GM04504 (cell line): ENCODE data around the gene NCR3LG1.

Experiments
- DNase-seq: peaks from one replicate; pipeline ENCODE4 v3.0.0-alpha.2; 2012; ENCODE audit warnings: low read depth

The NCR3LG1 gene

DNA sequence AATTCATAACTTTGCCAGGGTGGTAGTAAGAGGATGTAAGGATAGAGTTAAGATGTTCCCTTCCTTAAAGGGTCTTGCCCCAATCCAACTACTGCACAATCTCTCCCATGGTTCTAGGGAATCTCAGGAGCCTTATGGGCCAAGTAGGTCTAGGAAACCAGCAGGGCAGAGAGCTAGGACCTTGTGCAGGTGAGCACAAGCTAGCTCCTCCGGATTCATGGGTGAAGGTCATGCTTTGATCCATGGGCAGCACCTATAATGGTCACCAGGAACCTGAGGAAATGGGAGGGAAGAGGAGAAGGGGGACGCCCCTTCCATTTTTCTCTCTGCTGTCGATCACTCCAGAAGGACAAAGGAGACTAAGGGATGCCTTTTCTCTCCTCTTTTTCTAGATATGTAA, 20.0 kb downstream of the NCR3LG1 start:
- DNase-seq, result no peak

DNA sequence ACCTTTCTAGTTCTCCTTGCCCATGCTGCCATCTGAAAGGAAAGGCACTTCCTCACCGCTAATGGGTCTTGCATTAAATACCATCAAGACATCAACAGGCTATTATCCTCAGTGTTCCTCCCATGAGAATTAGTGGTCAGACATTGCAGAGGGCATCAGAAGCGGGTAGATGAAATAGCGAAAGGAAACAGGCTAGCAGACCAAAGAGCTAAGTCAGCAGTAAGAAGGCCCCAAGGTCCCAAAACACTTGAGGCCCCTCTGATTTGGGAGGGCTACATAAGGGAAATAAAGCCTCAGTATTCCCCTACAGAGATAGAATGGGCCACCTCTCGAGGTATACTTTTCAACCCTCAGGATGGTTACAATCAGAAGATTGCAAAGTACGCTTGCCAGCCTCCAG, 23.9 kb downstream of the NCR3LG1 start:
- no peak for DNase-seq

DNA sequence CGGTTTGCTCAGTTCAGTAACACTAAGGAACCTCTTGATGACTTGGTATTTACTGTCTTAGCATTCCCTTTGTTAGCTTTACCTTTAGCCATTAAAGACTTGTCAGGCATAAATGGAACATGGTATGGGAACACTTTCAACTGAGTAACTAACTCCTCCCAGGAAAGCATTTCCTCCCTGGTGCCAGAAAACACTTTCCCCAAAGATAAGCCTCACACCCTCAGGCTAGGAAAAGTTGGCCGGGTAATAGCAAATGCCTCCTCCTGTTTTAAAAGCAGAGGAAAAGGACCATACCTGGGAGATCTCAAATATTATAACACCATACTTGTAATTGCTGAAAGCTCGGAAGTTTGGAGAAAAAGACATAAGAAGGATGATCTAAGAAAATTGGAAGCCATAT, 24.9 kb downstream of the NCR3LG1 start:
- no peak for DNase-seq

DNA sequence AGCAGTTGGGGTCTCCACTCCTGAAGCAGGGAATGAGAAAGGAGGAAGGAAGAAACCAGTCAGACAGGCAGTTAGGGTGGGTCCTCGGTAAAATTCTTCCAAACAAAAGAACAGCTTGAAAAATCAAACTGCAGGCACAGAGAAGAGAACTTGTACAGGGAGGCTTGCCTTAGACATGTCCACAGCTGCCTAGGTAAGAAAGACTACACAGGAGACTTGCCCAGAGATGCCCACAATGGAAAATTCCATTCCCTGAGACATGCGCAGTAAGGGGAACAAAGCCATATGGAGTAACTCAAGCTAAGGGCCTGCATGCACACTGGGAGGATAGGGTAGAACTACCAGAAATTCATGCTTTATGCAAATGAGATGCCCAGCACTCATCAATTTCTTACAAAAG, 27.1 kb downstream of the NCR3LG1 start:
- no peak for DNase-seq

DNA sequence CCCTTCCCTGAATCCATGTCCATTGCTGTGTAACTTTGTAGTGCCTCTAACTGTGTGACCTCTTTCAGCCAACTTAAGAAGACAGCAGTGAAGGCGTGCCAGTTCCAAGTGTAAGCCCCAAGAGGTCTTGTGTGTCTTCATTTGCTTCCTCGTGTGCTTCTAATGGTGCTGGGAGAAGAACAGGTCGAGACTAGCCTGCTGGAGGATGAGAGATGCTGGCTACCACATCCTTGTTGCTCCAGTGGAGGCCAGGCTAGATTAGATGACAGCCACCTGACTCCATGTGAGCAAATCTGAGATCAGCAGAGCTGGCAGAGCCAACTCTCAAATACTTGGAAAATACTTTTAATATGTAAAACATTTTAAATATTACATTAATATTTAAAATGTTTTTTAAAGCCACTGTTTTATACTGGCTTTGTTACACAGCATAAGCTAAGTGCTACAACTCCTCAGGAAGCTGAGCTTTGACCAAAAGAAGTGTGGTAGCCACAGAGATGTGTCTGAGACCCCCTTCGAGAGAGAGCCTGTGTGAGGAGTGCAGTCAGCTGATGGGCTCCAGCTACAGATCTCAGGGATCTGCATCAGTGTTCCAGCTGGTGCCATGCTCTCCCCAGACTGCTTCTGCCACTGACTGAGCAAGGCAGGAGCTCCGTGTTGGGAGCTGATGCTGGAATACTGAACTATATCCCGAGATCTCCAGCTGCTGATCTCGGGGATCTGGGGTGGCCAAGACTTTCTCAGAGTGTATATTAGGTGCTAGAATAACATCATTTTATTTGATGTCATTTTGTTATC, 28.0 kb downstream of the NCR3LG1 start:
- DNase-seq, result no peak

DNA sequence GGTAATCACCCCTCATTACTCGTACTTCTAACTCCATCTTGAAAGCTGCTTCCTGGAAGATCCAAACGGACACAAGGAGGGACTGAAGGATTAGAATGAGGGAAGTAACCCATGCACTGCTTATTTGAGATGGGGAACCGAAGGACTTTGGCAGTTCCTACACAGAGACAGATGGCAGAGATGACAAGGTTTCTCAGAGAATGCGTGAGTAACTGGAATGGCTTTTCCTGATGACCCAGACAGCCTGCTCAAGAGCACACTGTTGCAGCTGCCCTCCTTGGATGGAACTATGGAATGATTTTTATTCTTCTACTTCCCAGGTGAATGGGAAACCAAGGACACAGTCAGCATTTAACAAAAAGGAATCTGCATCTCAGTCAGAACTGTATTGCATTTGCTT, 29.6 kb downstream of the NCR3LG1 start:
- no peak for DNase-seq

DNA sequence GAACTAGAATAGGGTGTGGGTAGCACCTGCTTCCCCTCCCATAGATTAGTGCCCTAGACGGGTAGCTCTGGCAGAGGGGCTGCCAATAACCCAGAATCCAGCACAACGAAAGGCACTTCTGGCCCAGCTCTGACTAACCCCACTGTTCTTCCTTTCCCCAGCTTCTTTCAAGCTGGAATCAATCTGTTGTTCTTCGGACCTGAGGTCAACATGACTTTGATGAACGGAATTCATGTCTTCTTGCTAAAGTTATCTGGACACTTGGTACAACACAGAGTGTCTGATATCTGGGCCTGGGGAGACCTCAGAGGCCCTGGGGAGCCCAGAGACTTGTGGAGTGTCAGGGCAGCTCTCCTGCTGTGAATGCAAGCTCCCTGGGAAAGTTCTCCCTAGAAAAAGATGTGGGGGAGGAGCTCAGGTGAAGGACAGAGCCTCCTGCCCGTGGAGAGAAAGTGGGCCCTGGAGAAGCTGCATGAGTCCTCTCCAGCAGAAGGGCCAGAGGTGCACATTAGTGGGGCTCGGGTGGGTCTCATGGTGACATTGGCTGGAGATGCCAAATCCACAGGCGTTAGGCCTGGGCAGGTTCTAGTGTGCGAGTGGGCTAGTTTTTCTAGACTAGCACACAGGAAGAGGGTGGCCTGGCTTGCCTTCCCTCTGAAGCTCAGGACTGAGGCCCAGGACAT, 30.6 kb downstream of the NCR3LG1 start:
- DNase-seq, result no peak

DNA sequence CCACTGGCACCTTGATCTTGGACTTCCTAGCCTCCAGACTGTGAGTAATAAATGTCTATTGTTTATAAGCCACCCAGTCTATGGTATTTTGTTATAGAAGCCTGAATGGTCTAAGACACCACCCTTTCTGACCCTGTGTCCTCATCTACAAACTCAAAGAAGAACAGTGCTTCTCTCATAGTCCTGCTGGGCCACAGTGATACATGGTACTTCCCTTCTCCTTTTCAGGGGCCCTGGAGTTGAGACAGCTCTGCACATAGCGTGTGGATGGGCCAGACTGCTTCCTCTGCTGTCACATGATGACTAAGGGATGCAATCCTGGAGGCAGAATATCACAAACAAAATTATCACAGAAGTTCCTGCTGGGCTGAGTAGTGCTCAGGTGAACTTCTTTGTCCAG, 31.9 kb downstream of the NCR3LG1 start:
- no peak for DNase-seq

DNA sequence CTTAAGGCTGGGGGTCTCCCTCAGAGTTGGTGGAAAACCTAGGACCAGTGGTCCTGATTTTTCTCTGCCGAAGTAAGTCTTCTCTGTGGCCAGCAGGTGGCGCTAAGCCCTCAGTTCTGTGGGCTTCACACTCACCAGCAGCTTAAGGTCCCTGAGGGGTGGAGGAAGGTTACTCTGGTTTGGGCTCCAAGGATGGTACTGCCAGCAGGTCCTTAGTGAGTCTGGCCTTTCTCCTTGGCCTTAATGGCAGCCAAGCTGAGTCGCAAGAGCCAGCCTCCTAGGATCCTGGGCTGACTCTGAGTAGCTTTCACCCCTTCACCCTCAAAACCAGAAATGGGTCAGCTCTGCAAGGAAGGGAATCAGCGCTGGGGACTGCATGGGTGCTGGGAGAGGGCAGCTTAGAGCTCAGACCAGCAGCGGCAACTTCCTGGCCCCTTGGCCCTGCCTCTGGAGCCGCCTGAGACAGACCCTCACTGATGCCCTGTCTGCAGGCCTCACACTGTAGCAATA, 32.5 kb downstream of the NCR3LG1 start:
- DNase-seq, result peak; percentile 42

DNA sequence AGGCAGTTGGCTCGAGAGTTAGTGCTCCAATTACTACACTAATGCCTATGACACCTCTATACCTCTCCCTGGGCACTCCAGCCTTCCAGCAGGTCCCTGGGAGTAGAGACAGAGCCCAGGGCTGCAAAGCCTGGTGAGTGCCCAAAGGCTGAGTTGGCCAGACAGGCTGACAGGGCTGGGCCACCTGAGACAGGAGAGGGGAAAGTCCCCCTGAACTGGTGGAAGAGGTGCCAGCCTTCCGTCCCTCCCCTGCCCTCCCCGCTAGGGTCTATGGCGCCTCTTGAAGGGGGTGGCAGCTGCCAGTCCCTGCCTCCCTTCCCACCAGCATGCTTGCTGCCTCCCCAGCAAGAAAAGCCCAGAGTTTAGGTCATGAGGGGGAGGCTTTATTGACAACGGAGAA, 33.9 kb downstream of the NCR3LG1 start:
- DNase-seq, result no peak

DNA sequence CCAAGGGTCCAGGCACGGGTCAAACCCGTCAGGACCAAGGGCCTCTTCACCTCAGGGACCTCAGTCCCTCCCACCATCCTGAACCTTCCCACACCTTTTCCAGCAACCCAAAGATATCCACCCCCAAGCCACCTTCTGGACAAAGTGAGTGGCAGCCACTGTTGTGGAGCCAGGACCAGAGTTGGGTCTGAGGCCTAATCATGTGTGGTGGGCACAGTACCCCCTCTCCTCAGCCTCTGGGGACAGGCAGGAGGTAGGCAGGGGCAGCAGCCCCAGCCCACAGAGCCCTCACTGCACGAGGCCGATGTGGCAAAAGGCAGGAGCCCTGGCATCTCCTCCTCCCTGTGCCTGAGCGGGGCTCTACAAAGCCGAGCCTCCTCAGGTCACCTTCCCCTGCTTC, 34.3 kb downstream of the NCR3LG1 start:
- DNase-seq, result no peak

DNA sequence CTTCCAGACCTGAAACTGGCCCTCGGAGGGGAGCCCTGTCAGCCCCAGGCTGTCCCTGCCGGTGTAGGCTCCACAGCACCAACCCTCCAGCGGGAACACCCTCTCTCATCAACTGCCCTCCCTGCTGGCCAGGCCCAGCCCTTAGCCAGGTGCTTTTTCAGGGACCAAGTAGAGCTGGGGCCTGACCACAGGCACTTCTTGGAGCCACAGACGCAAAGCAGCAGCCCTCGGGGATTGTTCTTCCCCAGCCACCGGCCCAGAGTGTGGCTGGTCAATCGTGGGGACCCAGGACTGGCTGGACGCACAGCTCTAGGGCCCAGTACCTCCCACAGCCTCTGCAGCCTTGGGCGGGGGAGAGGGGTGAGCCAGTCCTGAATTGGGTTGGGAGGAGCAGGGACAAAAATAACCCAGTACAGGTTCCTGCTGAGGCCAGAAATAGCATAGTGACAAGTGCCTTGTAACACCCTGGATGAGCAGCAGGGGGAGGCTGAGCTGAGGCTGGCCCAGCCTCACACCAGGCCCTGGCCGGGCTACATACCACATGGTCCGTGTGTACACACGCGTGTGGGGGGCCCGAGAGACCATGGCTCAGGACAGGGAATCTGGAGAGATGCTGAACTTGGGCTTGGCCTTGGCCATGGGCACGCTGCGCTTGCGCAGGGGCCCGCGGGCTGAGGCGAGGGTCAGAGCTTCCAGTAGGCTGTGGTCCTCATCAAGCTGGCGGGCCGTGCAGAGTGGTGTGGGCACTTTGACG, 34.9 kb downstream of the NCR3LG1 start:
- DNase-seq, result no peak

DNA sequence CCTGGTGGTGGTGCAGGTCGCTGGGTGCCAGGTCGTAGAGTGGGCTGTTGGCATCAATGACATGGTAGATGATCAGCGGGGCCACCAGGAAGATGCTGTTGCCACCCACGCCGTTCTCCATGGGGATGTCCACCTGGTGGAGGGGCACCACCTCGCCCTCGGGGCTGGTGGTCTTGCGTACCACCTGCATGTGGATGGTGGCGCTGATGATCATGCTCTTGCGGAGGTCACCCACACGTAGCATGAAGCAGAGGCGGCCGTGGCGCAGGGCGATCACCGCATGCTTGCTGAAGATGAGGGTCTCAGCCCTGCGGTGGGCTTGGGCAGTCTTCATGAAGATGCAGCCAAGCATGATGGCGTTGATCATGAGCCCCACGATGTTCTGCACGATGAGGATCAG, 35.7 kb downstream of the NCR3LG1 start:
- no peak for DNase-seq

DNA sequence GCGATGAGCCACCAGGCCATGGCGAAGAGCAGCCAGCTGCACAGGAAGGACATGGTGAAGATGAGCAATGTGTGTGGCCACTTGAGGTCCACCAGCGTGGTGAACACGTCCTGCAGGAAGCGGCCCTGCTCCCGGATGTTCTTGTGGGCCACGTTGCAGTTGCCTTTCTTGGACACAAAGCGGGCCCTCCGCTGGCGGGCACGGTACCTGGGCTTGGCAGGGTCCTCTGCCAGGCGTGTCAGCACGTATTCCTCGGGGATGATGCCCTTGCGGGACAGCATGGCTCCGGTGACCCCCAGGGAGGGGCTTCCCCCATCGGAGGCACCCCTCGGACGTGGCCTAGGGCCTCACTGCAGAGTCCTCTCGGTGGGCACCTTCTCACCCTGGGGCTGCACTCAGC, 36.2 kb downstream of the NCR3LG1 start:
- no peak for DNase-seq

DNA sequence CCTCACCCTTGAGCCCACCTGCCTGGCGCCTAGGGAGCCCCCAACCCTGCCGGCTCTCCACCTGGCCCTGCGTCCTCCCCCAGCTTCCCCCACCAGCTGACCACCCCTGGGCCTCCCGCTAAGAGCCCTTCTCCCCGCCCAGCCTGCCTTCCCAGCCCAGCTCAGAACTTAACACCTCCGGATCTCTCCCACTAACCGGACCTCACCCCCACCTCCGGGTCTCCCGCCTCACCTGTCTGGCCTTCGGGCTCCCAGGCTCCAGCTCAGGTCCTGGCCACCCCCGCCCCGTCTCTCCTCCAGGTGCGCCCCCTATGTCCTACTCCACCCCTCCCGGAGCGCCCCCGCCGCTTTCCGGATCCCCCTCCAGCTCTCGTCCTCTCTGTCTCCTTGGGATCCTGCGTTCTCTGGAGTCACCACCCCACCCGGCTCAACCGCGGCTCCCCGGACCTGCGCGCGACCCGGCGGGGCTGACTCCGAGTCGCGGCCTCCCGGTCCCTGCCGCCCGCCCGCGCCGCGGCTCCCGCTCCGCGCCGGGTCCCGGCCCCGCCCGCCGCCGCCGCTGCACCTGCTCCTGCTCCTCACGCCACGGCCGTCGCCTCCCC, 37.1 kb downstream of the NCR3LG1 start, which contains the start of gene KCNJ11:
TSS of gene KCNJ11 (minus strand) at position 51 of the 602 bp plus-strand sequence. CDS start 568 bp downstream, outside the sequence.
- DNase-seq, result no peak

DNA sequence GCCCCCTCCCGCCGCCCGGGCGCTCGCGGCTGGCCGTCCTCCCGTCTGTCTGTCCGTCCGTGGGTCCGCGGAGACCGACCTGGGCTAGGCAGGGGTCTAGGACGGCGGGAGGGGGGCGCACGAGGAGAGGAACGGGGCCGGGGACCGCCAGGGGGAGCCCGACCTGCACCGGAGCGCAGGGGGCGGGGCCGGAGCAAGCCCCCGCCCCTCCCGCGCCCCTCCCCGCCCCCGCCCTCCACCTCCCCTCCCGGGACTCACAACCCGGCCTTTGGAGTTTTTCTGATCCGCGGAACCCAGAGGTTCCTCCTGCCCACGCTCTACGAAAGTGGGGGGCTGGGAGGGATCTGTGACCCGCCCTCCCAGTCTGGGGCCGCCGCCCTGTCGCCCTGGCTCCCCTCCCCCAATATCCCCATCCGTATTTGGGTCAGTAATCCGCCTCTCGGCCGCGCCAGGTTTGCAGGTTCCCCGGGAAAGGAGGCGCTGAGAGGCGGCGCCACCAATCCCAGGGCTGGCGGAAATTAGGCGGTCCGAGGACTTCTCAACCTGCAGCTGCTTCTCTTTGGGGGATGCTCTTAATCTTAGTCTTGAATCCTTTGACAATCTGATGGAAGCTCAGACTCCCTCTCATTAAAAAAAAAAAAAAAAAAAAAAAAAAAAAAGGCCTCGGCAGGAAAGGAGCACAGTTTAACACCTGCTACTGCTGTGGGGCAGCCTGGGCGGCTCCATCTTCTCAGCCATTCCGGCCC, 37.8 kb downstream of the NCR3LG1 start:
- DNase-seq, result no peak

DNA sequence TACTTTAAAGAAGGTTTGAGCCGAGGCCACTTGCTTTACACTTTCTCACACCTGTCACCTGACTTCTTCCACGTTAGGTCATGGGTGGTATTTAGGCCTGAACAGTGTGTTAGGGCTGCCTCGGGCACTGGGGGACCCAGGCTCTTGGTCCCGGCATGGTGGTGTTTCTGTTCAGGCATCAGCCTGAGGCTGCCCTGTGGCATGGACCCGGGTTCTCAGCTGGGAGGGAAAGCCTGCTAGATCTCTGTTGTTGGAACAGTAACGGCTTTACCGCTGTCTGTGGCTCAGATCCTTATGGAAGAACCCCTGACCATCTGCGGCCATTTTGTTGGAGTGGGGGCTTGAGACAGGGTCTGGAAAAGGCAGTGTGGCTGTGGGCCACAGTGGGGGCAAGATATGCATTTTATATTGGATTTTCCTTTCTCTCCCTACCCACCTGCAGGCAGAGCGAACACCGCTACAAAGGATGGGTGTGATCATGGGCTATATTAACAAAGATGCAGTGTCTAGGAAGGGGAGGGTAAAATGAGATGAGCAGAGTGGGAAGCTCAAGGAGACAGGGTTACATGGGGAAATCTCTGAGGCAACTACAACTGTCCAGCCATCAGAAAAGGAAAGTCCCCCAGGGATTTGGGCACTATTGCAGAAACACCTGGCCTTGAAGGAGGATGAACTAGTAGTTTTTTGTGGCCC, 38.5 kb downstream of the NCR3LG1 start:
- DNase-seq, result no peak

DNA sequence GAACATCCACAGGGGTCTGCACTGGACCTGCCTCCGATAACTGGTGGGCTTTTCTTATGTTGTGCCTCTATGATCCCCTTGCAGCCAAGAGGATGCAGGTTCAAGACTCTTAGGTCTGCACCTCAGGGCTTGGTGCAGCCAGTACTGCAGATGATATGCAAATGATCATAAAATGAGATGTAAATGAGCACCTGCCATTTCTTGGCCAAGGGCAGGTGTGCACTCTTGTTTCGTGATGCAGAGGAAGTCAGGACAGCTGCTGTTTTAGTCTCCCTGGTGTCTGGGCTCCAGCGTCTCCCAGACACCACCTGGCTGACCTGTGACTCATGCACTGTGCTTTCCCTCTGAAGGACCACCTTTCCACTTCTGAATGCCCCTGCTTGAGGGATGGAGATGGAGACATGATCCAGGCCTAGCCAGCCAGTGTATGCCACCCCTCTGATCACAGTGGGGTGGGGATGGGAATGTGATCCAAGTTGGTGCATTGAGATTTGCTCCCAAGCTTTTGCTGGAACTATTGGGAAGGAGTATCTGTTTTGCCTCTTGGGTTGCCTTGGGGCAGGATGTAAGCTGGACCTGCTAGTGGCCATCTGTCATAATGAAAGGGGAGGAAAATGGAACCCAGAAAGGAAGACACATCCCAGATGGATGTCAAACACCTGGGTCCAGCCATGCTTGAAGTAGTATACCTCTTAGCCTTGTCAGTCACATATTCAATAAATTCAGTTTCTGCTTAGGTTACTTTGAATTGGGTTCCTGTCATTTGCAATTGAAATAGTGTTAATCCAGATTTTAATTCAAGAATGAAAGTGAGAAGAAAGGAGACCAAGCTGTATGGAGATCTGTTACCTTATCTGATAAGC, 40.1 kb downstream of the NCR3LG1 start:
- no peak for DNase-seq

DNA sequence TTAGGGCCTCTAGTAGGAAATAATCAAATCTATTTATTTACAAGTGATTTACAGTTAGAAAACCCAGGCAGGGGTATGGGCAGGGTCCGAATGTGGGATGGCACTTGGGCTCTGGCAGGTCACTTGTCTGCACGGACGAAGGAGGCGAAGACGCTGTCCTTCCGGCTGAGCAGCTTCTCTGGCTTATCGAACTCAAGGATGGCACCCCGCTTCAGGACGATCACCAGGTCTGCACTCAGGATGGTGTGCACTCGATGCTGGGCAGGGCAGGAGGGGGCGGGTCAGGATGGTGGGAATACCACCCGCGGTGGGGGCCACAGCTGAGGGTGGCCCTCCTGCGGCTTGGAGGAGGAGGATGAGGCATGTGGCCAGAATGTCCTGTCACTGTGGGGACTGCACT, 41.3 kb downstream of the NCR3LG1 start:
- no peak for DNase-seq

DNA sequence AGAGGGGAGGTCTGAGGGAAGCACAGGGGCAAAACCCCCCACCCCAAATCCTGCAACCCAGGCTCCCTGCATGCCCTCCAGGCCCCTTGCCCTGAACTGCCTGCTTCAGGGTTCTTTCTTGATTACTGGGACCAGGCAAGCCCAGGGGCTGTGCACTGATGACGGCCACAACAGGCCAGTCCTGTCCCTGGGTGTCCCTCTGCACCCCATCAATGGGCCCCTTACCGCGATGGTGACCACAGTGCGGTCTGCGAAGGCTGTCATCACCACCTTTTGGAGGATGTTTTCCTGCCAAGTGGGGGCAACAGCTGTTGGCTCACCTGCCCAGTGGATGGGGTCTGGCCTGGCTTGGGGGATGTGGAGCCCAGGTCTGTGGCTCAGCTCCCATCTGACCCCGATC, 41.9 kb downstream of the NCR3LG1 start:
- no peak for DNase-seq
